Endometrial microvascular endothelial cells (primary cell): ENCODE measurements around the gene SLC9A5. TPM values are rescaled to one million over a fixed set of nuclear protein-coding genes. Genes with fewer than 3 reads are reported as not detected.

Experiments used
- total RNA-seq: library from RNA; depleted of rRNA; stranded (reverse); fragments of >200 nt; gene quantifications from one replicate; pipeline ENCODE4 v1.2.3, GENCODE V29; 2015; ENCODE audit errors: inconsistent ontology term

Gene SLC9A5
- total RNA-seq, 1 donor from 2014 or later: 1.7 TPM

Other genes starting within 250 kb of the SLC9A5 start
- gene CBFB, start 219.8 kb upstream of the SLC9A5 start, total RNA-seq: 78.1 TPM
- 21.8 TPM for gene PHAF1, start 139.0 kb upstream of the SLC9A5 start, total RNA-seq
- gene B3GNT9, start 98.0 kb upstream of the SLC9A5 start, total RNA-seq: 4.7 TPM
- 33.0 TPM for gene TRADD, start 89.1 kb upstream of the SLC9A5 start, total RNA-seq
- gene FBXL8, start 89.0 kb upstream of the SLC9A5 start, total RNA-seq: 13.6 TPM
- not detected for gene HSF4, start 84.2 kb upstream of the SLC9A5 start, total RNA-seq
- gene NOL3, start 78.4 kb upstream of the SLC9A5 start, total RNA-seq: 37.5 TPM
- 5.6 TPM for gene MATCAP1, start 65.0 kb upstream of the SLC9A5 start, total RNA-seq
- 6.9 TPM for gene EXOC3L1, start 58.8 kb upstream of the SLC9A5 start, total RNA-seq
- gene E2F4, start 56.8 kb upstream of the SLC9A5 start, total RNA-seq: 163 TPM
- gene ELMO3, start 49.8 kb upstream of the SLC9A5 start, total RNA-seq: 0.37 TPM
- gene TMEM208, start 21.8 kb upstream of the SLC9A5 start, total RNA-seq: 41.0 TPM
- 57.5 TPM for gene FHOD1, start 1.5 kb upstream of the SLC9A5 start, total RNA-seq
- gene PLEKHG4, start 30.6 kb downstream of the SLC9A5 start, total RNA-seq: 69.4 TPM
- gene KCTD19, start 77.8 kb downstream of the SLC9A5 start, total RNA-seq: under 0.01 TPM
- gene LRRC36, start 77.8 kb downstream of the SLC9A5 start, total RNA-seq: 0.56 TPM
- 1.4 TPM for gene TPPP3, start 144.5 kb downstream of the SLC9A5 start, total RNA-seq
- 5.0 TPM for gene ZDHHC1, start 167.5 kb downstream of the SLC9A5 start, total RNA-seq
- gene HSD11B2, start 182.1 kb downstream of the SLC9A5 start, total RNA-seq: not detected
- 175 TPM for gene ATP6V0D1, start 232.2 kb downstream of the SLC9A5 start, total RNA-seq
- not detected for gene AGRP, start 234.6 kb downstream of the SLC9A5 start, total RNA-seq